ENCODE data around the gene THSD4.

The THSD4 gene

DNA sequence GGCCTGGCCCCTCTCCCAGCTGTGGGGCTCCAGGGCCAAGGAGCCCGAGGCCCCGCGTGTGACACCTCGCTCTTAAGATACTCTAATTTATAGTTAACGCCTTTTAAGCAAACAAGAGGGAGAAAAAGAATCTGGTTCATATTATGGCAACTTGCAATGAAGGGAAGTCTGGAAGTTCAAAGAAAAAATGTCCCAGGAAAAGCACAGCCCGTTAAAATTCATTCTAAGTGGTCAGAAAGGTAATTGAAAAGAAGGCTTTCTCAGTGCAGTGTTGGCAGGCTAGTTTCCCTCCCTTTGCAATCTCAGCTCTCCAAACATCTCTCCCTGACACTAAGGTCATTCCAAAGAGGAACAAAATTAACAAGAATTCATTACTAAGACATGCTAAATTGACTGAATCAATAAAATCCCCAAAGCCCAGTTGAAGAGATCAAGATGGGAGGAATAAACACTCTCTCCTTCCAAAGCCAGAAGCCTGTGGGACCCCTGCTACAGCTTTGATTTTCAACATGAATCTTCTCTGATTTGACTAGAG lies 339.3 kb downstream of the THSD4 start:
- no peak overlapping the region for H3K27ac ChIP-seq (replicated peaks)
- DNase-seq (ENCODE audit: low read depth in 1 of 2, low spot score in 1 of 2) = no peak

GRCh38 chr15:71455107-71455506 lies 339.8 kb downstream of the THSD4 start:
- Histone ChIP-seq H3K27me3 (ENCODE audit: insufficient read depth, poor library complexity, severe bottlenecking) (no peaks in the 10 kb centered on the region), H3K27ac (replicated peaks) (no peak overlapping the region), H3K4me3 (replicated peaks; ENCODE audit: insufficient read depth, low read length) (no peak overlapping the region)
- TF ChIP-seq GABPA (IDR thresholded peaks at IDR 0.05; ENCODE audit: low read depth) (no peak), POLR2AphosphoS5 (IDR thresholded peaks at IDR 0.05; ENCODE audit: low read depth) (no peak), CTCF (IDR thresholded peaks at IDR 0.05; ENCODE audit: insufficient read depth, low read length) (no peak), SPI1 (IDR thresholded peaks at IDR 0.05; ENCODE audit: borderline replicate concordance, low read depth) (no peak)
- TF ChIP-seq, protein P1, sequence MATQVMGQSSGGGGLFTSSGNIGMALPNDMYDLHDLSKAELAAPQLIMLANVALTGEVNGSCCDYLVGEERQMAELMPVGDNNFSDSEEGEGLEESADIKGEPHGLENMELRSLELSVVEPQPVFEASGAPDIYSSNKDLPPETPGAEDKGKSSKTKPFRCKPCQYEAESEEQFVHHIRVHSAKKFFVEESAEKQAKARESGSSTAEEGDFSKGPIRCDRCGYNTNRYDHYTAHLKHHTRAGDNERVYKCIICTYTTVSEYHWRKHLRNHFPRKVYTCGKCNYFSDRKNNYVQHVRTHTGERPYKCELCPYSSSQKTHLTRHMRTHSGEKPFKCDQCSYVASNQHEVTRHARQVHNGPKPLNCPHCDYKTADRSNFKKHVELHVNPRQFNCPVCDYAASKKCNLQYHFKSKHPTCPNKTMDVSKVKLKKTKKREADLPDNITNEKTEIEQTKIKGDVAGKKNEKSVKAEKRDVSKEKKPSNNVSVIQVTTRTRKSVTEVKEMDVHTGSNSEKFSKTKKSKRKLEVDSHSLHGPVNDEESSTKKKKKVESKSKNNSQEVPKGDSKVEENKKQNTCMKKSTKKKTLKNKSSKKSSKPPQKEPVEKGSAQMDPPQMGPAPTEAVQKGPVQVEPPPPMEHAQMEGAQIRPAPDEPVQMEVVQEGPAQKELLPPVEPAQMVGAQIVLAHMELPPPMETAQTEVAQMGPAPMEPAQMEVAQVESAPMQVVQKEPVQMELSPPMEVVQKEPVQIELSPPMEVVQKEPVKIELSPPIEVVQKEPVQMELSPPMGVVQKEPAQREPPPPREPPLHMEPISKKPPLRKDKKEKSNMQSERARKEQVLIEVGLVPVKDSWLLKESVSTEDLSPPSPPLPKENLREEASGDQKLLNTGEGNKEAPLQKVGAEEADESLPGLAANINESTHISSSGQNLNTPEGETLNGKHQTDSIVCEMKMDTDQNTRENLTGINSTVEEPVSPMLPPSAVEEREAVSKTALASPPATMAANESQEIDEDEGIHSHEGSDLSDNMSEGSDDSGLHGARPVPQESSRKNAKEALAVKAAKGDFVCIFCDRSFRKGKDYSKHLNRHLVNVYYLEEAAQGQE (IDR thresholded peaks at IDR 0.05; ENCODE audit: insufficient replicate concordance, low read depth) = no peak
- DNase-seq (ENCODE audit: low read depth in 1 of 2, low spot score in 1 of 2) = no peak

More for the DNA sequence above, 339.3 kb downstream of the THSD4 start:
- no peaks in the 10 kb centered on the region for H3K27me3 ChIP-seq (ENCODE audit: insufficient read depth, poor library complexity, severe bottlenecking)
- H3K4me3 ChIP-seq (replicated peaks; ENCODE audit: insufficient read depth, low read length) = no peak overlapping the region
- TF ChIP-seq GABPA (IDR thresholded peaks at IDR 0.05; ENCODE audit: low read depth) (no peak), CTCF (IDR thresholded peaks at IDR 0.05; ENCODE audit: insufficient read depth, low read length) (no peak), SPI1 (IDR thresholded peaks at IDR 0.05; ENCODE audit: borderline replicate concordance, low read depth) (no peak), POLR2AphosphoS5 (IDR thresholded peaks at IDR 0.05; ENCODE audit: low read depth) (no peak)
- TF ChIP-seq, protein P1 (IDR thresholded peaks at IDR 0.05; ENCODE audit: insufficient replicate concordance, low read depth) = no peak

DNA sequence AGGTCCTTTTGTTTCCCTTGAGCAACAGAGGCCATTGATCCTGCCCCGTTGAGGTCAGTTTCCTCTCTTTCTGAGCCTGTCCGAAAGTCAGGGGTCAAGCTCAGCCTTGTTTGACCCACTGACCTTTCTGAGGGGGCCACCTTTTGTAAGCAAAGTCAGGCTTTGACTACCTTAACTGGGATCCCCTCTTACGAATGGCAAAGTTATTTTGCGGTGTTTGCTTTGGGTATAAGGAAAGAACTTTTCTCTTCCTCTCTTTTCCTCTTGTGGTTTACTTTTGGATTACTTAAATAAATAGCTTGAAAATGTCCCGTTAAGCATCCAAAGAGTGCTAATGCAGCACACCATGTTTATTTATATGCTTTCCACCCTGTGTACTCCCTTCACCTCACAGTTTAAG lies 340.6 kb downstream of the THSD4 start:
- H3K27ac ChIP-seq (replicated peaks) = no peak overlapping the region
- no peak for DNase-seq (ENCODE audit: low read depth in 1 of 2, low spot score in 1 of 2)
- TF ChIP-seq, protein P1 (IDR thresholded peaks at IDR 0.05; ENCODE audit: insufficient replicate concordance, low read depth) = no peak
- TF ChIP-seq SPI1 (IDR thresholded peaks at IDR 0.05; ENCODE audit: borderline replicate concordance, low read depth) (no peak), GABPA (IDR thresholded peaks at IDR 0.05; ENCODE audit: low read depth) (no peak), POLR2AphosphoS5 (IDR thresholded peaks at IDR 0.05; ENCODE audit: low read depth) (no peak), CTCF (IDR thresholded peaks at IDR 0.05; ENCODE audit: insufficient read depth, low read length) (no peak)
- no peak overlapping the region for H3K4me3 ChIP-seq (replicated peaks; ENCODE audit: insufficient read depth, low read length)
- no peaks in the 10 kb centered on the region for H3K27me3 ChIP-seq (ENCODE audit: insufficient read depth, poor library complexity, severe bottlenecking)

Measured in HL-60 (cell line).